Measurements from ENCODE around the gene FRMD8.

Gene FRMD8

GRCh38 chr11:65434667-65435410 is 48.4 kb downstream of the FRMD8 start:
- Histone ChIP-seq H3K9ac (ENCODE audit: low read length) (no peak overlapping the region), H3K4me1 (ENCODE audit: control insufficient read depth, insufficient read depth, low read length) (peaks cover 22% of the 10 kb centered on the region), H3K9me3 (ENCODE audit: control insufficient read depth, low read length) (no peaks in the 10 kb centered on the region), H3K27me3 (ENCODE audit: control insufficient read depth, insufficient read depth, low read length) (no peaks in the 10 kb centered on the region), H3K36me3 (ENCODE audit: control insufficient read depth, insufficient read depth, low read length) (peaks cover 8% of the 10 kb centered on the region), H3K4me3 (ENCODE audit: low read length) (no peak overlapping the region)

GRCh38 chr11:65435411-65435931 is 49.0 kb downstream of the FRMD8 start:
- H3K9me3 ChIP-seq (ENCODE audit: control insufficient read depth, low read length) = no peaks in the 10 kb centered on the region
- no peak overlapping the region for H3K9ac ChIP-seq (ENCODE audit: low read length)
- H3K36me3 ChIP-seq (ENCODE audit: control insufficient read depth, insufficient read depth, low read length) = peaks cover 8% of the 10 kb centered on the region
- H3K27me3 ChIP-seq (ENCODE audit: control insufficient read depth, insufficient read depth, low read length) = no peaks in the 10 kb centered on the region
- no peak overlapping the region for H3K4me3 ChIP-seq (ENCODE audit: low read length)
- H3K4me1 ChIP-seq (ENCODE audit: control insufficient read depth, insufficient read depth, low read length) = peaks cover 16% of the 10 kb centered on the region

GRCh38 chr11:65435981-65436411 is 49.6 kb downstream of the FRMD8 start:
- Histone ChIP-seq H3K4me3 (ENCODE audit: low read length) (no peak overlapping the region), H3K9ac (ENCODE audit: low read length) (no peak overlapping the region), H3K4me1 (ENCODE audit: control insufficient read depth, insufficient read depth, low read length) (peaks cover 16% of the 10 kb centered on the region), H3K27me3 (ENCODE audit: control insufficient read depth, insufficient read depth, low read length) (no peaks in the 10 kb centered on the region), H3K36me3 (ENCODE audit: control insufficient read depth, insufficient read depth, low read length) (peaks cover 8% of the 10 kb centered on the region), H3K9me3 (ENCODE audit: control insufficient read depth, low read length) (no peaks in the 10 kb centered on the region)

GRCh38 chr11:65436412-65437032 is 50.1 kb downstream of the FRMD8 start:
- H3K36me3 ChIP-seq (ENCODE audit: control insufficient read depth, insufficient read depth, low read length) = peaks cover 8% of the 10 kb centered on the region
- peaks cover 16% of the 10 kb centered on the region for H3K4me1 ChIP-seq (ENCODE audit: control insufficient read depth, insufficient read depth, low read length)
- no peaks in the 10 kb centered on the region for H3K9me3 ChIP-seq (ENCODE audit: control insufficient read depth, low read length)
- H3K27me3 ChIP-seq (ENCODE audit: control insufficient read depth, insufficient read depth, low read length) = no peaks in the 10 kb centered on the region
- no peak overlapping the region for H3K4me3 ChIP-seq (ENCODE audit: low read length)
- no peak overlapping the region for H3K9ac ChIP-seq (ENCODE audit: low read length)

GRCh38 chr11:65437436-65438227 is 51.2 kb downstream of the FRMD8 start:
- peaks cover 8% of the 10 kb centered on the region for H3K36me3 ChIP-seq (ENCODE audit: control insufficient read depth, insufficient read depth, low read length)

GRCh38 chr11:65438257-65439151 is 52.1 kb downstream of the FRMD8 start:
- no peak overlapping the region for H3K9ac ChIP-seq (ENCODE audit: low read length)
- H3K27me3 ChIP-seq (ENCODE audit: control insufficient read depth, insufficient read depth, low read length) = no peaks in the 10 kb centered on the region
- no peak overlapping the region for H3K4me3 ChIP-seq (ENCODE audit: low read length)
- no peaks in the 10 kb centered on the region for H3K9me3 ChIP-seq (ENCODE audit: control insufficient read depth, low read length)
- H3K36me3 ChIP-seq (ENCODE audit: control insufficient read depth, insufficient read depth, low read length) = peaks cover 15% of the 10 kb centered on the region
- peaks cover 24% of the 10 kb centered on the region for H3K4me1 ChIP-seq (ENCODE audit: control insufficient read depth, insufficient read depth, low read length)

More at GRCh38 chr11:65437436-65438227, 51.2 kb downstream of the FRMD8 start:
- Histone ChIP-seq H3K27me3 (ENCODE audit: control insufficient read depth, insufficient read depth, low read length) (no peaks in the 10 kb centered on the region), H3K9me3 (ENCODE audit: control insufficient read depth, low read length) (no peaks in the 10 kb centered on the region), H3K4me1 (ENCODE audit: control insufficient read depth, insufficient read depth, low read length) (peaks cover 24% of the 10 kb centered on the region), H3K9ac (ENCODE audit: low read length) (no peak overlapping the region), H3K4me3 (ENCODE audit: low read length) (no peak overlapping the region)

- H3K4me3 ChIP-seq (ENCODE audit: low read length) = no peak overlapping the region
- no peak overlapping the region for H3K9ac ChIP-seq (ENCODE audit: low read length)
- H3K27me3 ChIP-seq (ENCODE audit: control insufficient read depth, insufficient read depth, low read length) = no peaks in the 10 kb centered on the region
- H3K36me3 ChIP-seq (ENCODE audit: control insufficient read depth, insufficient read depth, low read length) = peaks cover 25% of the 10 kb centered on the region
- no peaks in the 10 kb centered on the region for H3K9me3 ChIP-seq (ENCODE audit: control insufficient read depth, low read length)
- peaks cover 24% of the 10 kb centered on the region for H3K4me1 ChIP-seq (ENCODE audit: control insufficient read depth, insufficient read depth, low read length)
These were observed 53.1 kb downstream of the FRMD8 start for GRCh38 chr11:65439331-65440181.

- no peak overlapping the region for H3K4me3 ChIP-seq (ENCODE audit: low read length)
- no peaks in the 10 kb centered on the region for H3K27me3 ChIP-seq (ENCODE audit: control insufficient read depth, insufficient read depth, low read length)
- no peak overlapping the region for H3K9ac ChIP-seq (ENCODE audit: low read length)
- H3K4me1 ChIP-seq (ENCODE audit: control insufficient read depth, insufficient read depth, low read length) = peaks cover 20% of the 10 kb centered on the region
- H3K36me3 ChIP-seq (ENCODE audit: control insufficient read depth, insufficient read depth, low read length) = peaks cover 21% of the 10 kb centered on the region
- H3K9me3 ChIP-seq (ENCODE audit: control insufficient read depth, low read length) = no peaks in the 10 kb centered on the region
These were observed 54.5 kb downstream of the FRMD8 start for GRCh38 chr11:65440831-65441499.

GRCh38 chr11:65442842-65443331 is 56.5 kb downstream of the FRMD8 start:
- H3K4me1 ChIP-seq (ENCODE audit: control insufficient read depth, insufficient read depth, low read length) = peaks cover 10% of the 10 kb centered on the region
- H3K4me3 ChIP-seq (ENCODE audit: low read length) = no peak overlapping the region
- H3K9me3 ChIP-seq (ENCODE audit: control insufficient read depth, low read length) = no peaks in the 10 kb centered on the region
- no peaks in the 10 kb centered on the region for H3K27me3 ChIP-seq (ENCODE audit: control insufficient read depth, insufficient read depth, low read length)
- H3K36me3 ChIP-seq (ENCODE audit: control insufficient read depth, insufficient read depth, low read length) = peaks cover 18% of the 10 kb centered on the region
- H3K9ac ChIP-seq (ENCODE audit: low read length) = no peak overlapping the region

GRCh38 chr11:65444314-65445051 is 58.0 kb downstream of the FRMD8 start:
- Histone ChIP-seq H3K4me1 (ENCODE audit: control insufficient read depth, insufficient read depth, low read length) (peaks cover 9% of the 10 kb centered on the region), H3K36me3 (ENCODE audit: control insufficient read depth, insufficient read depth, low read length) (peaks cover 18% of the 10 kb centered on the region), H3K9ac (ENCODE audit: low read length) (no peak overlapping the region), H3K4me3 (ENCODE audit: low read length) (no peak overlapping the region), H3K9me3 (ENCODE audit: control insufficient read depth, low read length) (no peaks in the 10 kb centered on the region), H3K27me3 (ENCODE audit: control insufficient read depth, insufficient read depth, low read length) (no peaks in the 10 kb centered on the region)
